H1 (cell line): Measurements from ENCODE around the gene CIBAR2. TPM values are rescaled to one million over a fixed set of nuclear protein-coding genes. Genes with fewer than 3 reads are reported as not detected.
A peak's percentile ranks its signal among the peaks of the same experiment; 100 is the strongest.

Experiments used
- CTCF ChIA-PET: fragments of 300-600 bp; sonication (Branson Sonifier 250); formaldehyde crosslinking; loops from one replicate; lab custom pipeline; 2021; ENCODE audit not compliant: partially characterized antibody; lab: Charles Lee
- POLR2A ChIA-PET: fragments of 300-600 bp; sonication (Branson Sonifier 250); formaldehyde crosslinking; loops from one replicate; lab custom pipeline; 2021; ENCODE audit warnings: inconsistent platforms; ENCODE audit not compliant: partially characterized antibody; lab: Charles Lee
- DNase-seq, 2 experiments: peaks; one replicate each; pipeline versions ENCODE4 v3.0.0 to v3.0.0-alpha.2; 2010 to 2022; ENCODE audit warnings: low spot score in 2 of 2, low read depth in 1 of 2, mixed read lengths in 1 of 2
- FAIRE-seq: peaks from 2 replicates; lab custom pipeline; 2011; peaks lifted over from hg19 to GRCh38; lab: Jason Lieb, UNC
- H2AFZ ChIP-seq: 2 replicates; pipeline ENCODE4 v1.8.1; 2012; ENCODE audit warnings: low read length, inconsistent platforms
- H2AK5ac ChIP-seq: 2 replicates; pipeline ENCODE4 v1.6.1; 2013; ENCODE audit warnings: low read depth, low read length
- H2BK120ac ChIP-seq: replicated peaks from 2 replicates; pipeline ENCODE3; 2013; ENCODE audit warnings: low read depth, low read length, inconsistent platforms
- H2BK12ac ChIP-seq: 2 replicates; pipeline ENCODE4 v1.6.1; 2013; ENCODE audit warnings: low read depth, low read length
- H2BK15ac ChIP-seq: 2 replicates; pipeline ENCODE4 v1.6.1; 2013; ENCODE audit warnings: low read length
- H2BK20ac ChIP-seq: 2 replicates; pipeline ENCODE4 v1.6.1; 2013; ENCODE audit warnings: low read length
- H2BK5ac ChIP-seq: 2 replicates; pipeline ENCODE4 v1.6.1; 2013; ENCODE audit warnings: low read depth, low read length
- H3K14ac ChIP-seq: 2 replicates; pipeline ENCODE4 v1.6.1; 2013; ENCODE audit warnings: inconsistent platforms; ENCODE audit not compliant: insufficient read length
- H3K18ac ChIP-seq: 2 replicates; pipeline ENCODE4 v1.6.1; 2013; ENCODE audit warnings: low read length; ENCODE audit errors: extremely low read depth
- H3K23ac ChIP-seq: 2 replicates; pipeline ENCODE4 v1.6.1; 2013; ENCODE audit warnings: inconsistent platforms; ENCODE audit not compliant: insufficient read length
- H3K23me2 ChIP-seq: 2 replicates; pipeline ENCODE4 v1.6.1; 2013; ENCODE audit warnings: low read depth, low read length
- H3K27ac ChIP-seq: 2 replicates; pipeline ENCODE4 v1.6.1; 2011; ENCODE audit warnings: low read depth, low read length, inconsistent platforms
- H3K27me3 ChIP-seq, 4 experiments: replicated peaks in 1 of 4; 1 replicate in 1 of 4; 2 replicates in 3 of 4; pipeline versions ENCODE4 v1.6.1 to v1.8.1; 2011 to 2013; ENCODE audit warnings: low read length in 3 of 4, mild to moderate bottlenecking in 3 of 4, inconsistent platforms in 2 of 4, mixed read lengths in 2 of 4, moderate library complexity in 1 of 4; ENCODE audit not compliant: control insufficient read depth in 3 of 4, insufficient read depth in 3 of 4; ENCODE audit errors: extremely low read depth in 1 of 4
- H3K36me3 ChIP-seq, 4 experiments: 2 replicates each; pipeline versions ENCODE4 v1.6.1 to v1.8.1; 2011 to 2013; ENCODE audit warnings: mild to moderate bottlenecking in 4 of 4, low read length in 3 of 4, moderate library complexity in 2 of 4, control low read depth in 1 of 4, inconsistent platforms in 1 of 4; ENCODE audit not compliant: insufficient read depth in 4 of 4, control insufficient read depth in 2 of 4
- H3K4ac ChIP-seq: replicated peaks from 2 replicates; pipeline ENCODE3; 2013; ENCODE audit warnings: low read length, low read depth, mixed read lengths, inconsistent platforms; ENCODE audit not compliant: insufficient read length
- H3K4me1 ChIP-seq, 4 experiments: replicated peaks in 1 of 4; 1 replicate in 1 of 4; 2 replicates in 3 of 4; pipeline versions ENCODE4 v1.6.1 to v1.8.1; 2011 to 2013; ENCODE audit warnings: low read length in 3 of 4, inconsistent platforms in 2 of 4, mixed read lengths in 1 of 4; ENCODE audit not compliant: insufficient read depth in 4 of 4, control insufficient read depth in 3 of 4
- H3K4me2 ChIP-seq, 2 experiments: 2 replicates each; pipeline versions ENCODE4 v1.6.1 to v1.8.1; 2011 to 2013; ENCODE audit warnings: low read depth in 2 of 2, low read length in 2 of 2, control low read depth in 1 of 2, inconsistent platforms in 1 of 2, mild to moderate bottlenecking in 1 of 2; ENCODE audit not compliant: insufficient read depth in 1 of 2
- H3K4me3 ChIP-seq, 4 experiments: fragments of 200-600, 300-600 bp in 1 of 4; sonication (generic), shearing (Covaris generic), sonication (Bioruptor Twin) in 1 of 4; 2 replicates each; pipeline versions ENCODE4 v1.5.1 to v1.8.1; 2011 to 2016; ENCODE audit warnings: low read length in 4 of 4, low read depth in 3 of 4, control low read depth in 2 of 4, inconsistent platforms in 2 of 4, mild to moderate bottlenecking in 2 of 4, mixed read lengths in 1 of 4, moderate library complexity in 1 of 4; ENCODE audit not compliant: insufficient read depth in 2 of 4; ENCODE audit errors: extremely low read depth in 1 of 4
- H3K56ac ChIP-seq: replicated peaks from 2 replicates; pipeline ENCODE3; 2013; ENCODE audit warnings: low read depth, mild to moderate bottlenecking, mixed read lengths, low read length, inconsistent platforms; ENCODE audit not compliant: insufficient read length
- H3K79me1 ChIP-seq: 2 replicates; pipeline ENCODE4 v1.6.1; 2013; ENCODE audit warnings: low read depth, low read length, control low read depth
- H3K79me2 ChIP-seq, 2 experiments: 2 replicates each; pipeline versions ENCODE4 v1.6.1 to v1.8.1; 2012 to 2013; ENCODE audit warnings: low read length in 2 of 2, mild to moderate bottlenecking in 2 of 2, inconsistent platforms in 1 of 2; ENCODE audit not compliant: insufficient read depth in 2 of 2, control insufficient read depth in 1 of 2
- H3K9ac ChIP-seq, 4 experiments: replicated peaks in 1 of 4; 1 replicate in 1 of 4; 2 replicates in 3 of 4; pipeline versions ENCODE4 v1.6.1 to v1.8.1; 2011 to 2013; ENCODE audit warnings: low read depth in 3 of 4, low read length in 3 of 4, control low read depth in 2 of 4, mild to moderate bottlenecking in 2 of 4, moderate library complexity in 2 of 4, inconsistent platforms in 1 of 4; ENCODE audit errors: extremely low read depth in 1 of 4
- H3K9me3 ChIP-seq, 2 experiments: 2 replicates each; pipeline versions ENCODE4 v1.6.1 to v1.8.1; 2012 to 2013; ENCODE audit warnings: mild to moderate bottlenecking in 2 of 2, moderate library complexity in 2 of 2, control low read depth in 1 of 2, inconsistent platforms in 1 of 2, low read depth in 1 of 2, low read length in 1 of 2, mixed read lengths in 1 of 2; ENCODE audit not compliant: insufficient read depth in 2 of 2
- H4K20me1 ChIP-seq, 2 experiments: replicated peaks in 1 of 2; 2 replicates each; pipeline versions ENCODE3 to v1.8.1; 2011 to 2013; ENCODE audit warnings: inconsistent platforms in 2 of 2, low read length in 2 of 2, mild to moderate bottlenecking in 1 of 2; ENCODE audit not compliant: insufficient read depth in 2 of 2, control insufficient read depth in 1 of 2
- H4K5ac ChIP-seq: 2 replicates; pipeline ENCODE4 v1.6.1; 2013; ENCODE audit warnings: low read length, low read depth, mixed read lengths, inconsistent platforms; ENCODE audit not compliant: insufficient read length
- H4K8ac ChIP-seq: 2 replicates; pipeline ENCODE4 v1.8.0; 2013; ENCODE audit warnings: mild to moderate bottlenecking, moderate library complexity, low read length, inconsistent platforms; ENCODE audit not compliant: insufficient read depth; ENCODE audit errors: extremely low read depth
- H4K91ac ChIP-seq: replicated peaks from 2 replicates; pipeline ENCODE3; 2013; ENCODE audit warnings: low read length, mixed read lengths, inconsistent platforms; ENCODE audit not compliant: insufficient read length
- ASH2L ChIP-seq: fragments of 200-600, 300-600 bp; sonication (generic); IDR thresholded peaks from one replicate; pipeline ENCODE4 v1.7.1; 2017; ENCODE audit warnings: low read length
- WGBS, 2 experiments: shearing (Covaris generic) in 1 of 2; methylation state at CpG; one replicate each; pipeline versions ENCODE4 v1.1.6 to v1.1.7; 2013 to 2015; ENCODE audit warnings: low lambda C conversion rate in 2 of 2, mixed read lengths in 2 of 2, inconsistent platforms in 1 of 2, low coverage in 1 of 2, missing lambda C conversion rate in 1 of 2; ENCODE audit not compliant: insufficient replicate concordance in 2 of 2, insufficient coverage in 1 of 2, insufficient read length in 1 of 2; ENCODE audit errors: extremely low coverage in 1 of 2, missing lambda C conversion rate in 1 of 2; 5-methylcytosine and 5-hydroxymethylcytosine counted together
- polyA plus RNA-seq, 7 experiments: library from polyadenylated mRNA; depleted of rRNA in 3 of 7; stranded (reverse) in 5 of 7; unstranded in 2 of 7; fragments of >200 nt in 5 of 7; fragments of 200-250 nt in 2 of 7; gene quantifications; 1 replicate in 5 of 7; 2 replicates in 1 of 7; 4 replicates in 1 of 7; pipeline versions ENCODE4 v1.2.1 to v1.2.3, GENCODE V29; 2011 to 2013; ENCODE audit warnings: missing spikeins in 2 of 7, mixed read lengths in 2 of 7
- total RNA-seq: library from RNA; stranded (reverse); fragmentation: NEBNext Ultra II Directional; extraction: Animal tissue kit (Norgen Biotek cat#: 25700); gene quantifications from 2 replicates; pipeline ENCODE4 v1.2.1, GENCODE V29; 2021

The CIBAR2 gene
- total and polyA plus RNA-seq, 2 of the 8 experiments (the other 6 are each of a cell fraction or from before 2014, with no cell fraction given) = 0.18 TPM; not detected in 1

DNA sequence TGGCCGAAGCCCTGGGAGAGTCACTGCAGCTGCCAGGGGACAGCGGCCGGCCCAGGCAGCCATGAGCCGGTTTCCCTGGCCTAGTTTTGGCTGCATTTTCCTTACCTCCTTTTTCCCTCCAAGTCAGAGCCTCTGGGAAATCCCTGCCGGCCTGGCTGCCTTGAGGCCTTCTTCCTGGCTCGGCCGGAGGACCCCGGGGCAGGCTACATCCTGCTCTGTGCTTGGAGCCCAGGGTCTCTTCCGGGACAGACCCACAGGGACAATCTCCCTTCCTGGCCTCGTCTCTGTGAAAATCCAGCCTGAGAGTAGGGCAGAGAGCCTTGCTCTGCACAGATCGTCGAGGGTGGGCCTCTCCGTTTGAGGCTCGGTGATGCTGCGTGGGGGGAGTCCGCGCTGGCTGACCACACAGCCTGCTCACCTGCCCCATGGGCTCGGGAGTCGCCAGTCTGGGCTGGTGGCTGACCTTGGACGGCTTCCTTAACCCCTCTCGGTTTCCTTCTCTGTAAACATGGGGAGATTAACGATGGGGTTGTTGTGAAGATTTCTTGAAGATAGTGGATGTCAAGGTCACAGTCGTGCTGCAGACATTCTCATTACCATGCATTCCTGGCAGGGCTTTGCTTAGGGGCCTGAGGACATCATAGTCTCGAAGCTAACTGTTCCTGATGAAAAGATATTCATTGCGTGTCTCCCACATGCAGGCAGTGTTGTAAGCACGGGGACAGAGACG is 34.8 kb upstream of the CIBAR2 start:
- no peak overlapping the region for H4K91ac ChIP-seq
- H3K14ac ChIP-seq = no peak overlapping the region
- H3K4me2 ChIP-seq = no peak overlapping the region
- H2AK5ac ChIP-seq = 0 out of 2 replicates have a peak overlapping the region, but pooled peaks have one; percentile 24
- no peak overlapping the region for H2BK120ac ChIP-seq
- no peak overlapping the region for H3K9ac ChIP-seq
- peaks cover 0 to 2% (median 0%) of the 10 kb centered on the region in 4 experiments; a peak in 2 of 7 replicates for H3K4me1 ChIP-seq
- no peak overlapping the region for H3K27ac ChIP-seq
- H3K36me3 ChIP-seq = no peaks in the 10 kb centered on the region
- no peaks in the 10 kb centered on the region for H4K20me1 ChIP-seq
- H3K79me1 ChIP-seq = no peaks in the 10 kb centered on the region
- no peak overlapping the region for H2AFZ ChIP-seq
- peak overlapping the region; percentile 87; the same call in 1 of the 2 replicates for H2BK12ac ChIP-seq
- no peak for DNase-seq
- ChIA-PET CTCF (no interaction called here), POLR2A (no interaction called here)
- no peak overlapping the region for H3K4ac ChIP-seq
- no peak overlapping the region for H3K4me3 ChIP-seq
- no peaks in the 10 kb centered on the region for H3K27me3 ChIP-seq
- no peaks in the 10 kb centered on the region for H3K9me3 ChIP-seq
- H2BK15ac ChIP-seq = peak overlapping the region; percentile 29; the same call in 1 of the 2 replicates
- 0 out of 2 replicates have a peak overlapping the region, but pooled peaks have one; percentile 1 for H2BK5ac ChIP-seq
- FAIRE-seq = no peak
- H2BK20ac ChIP-seq = 0 out of 2 replicates have a peak overlapping the region, but pooled peaks have one; percentile 48
- 86% methylated on average over 27 of the region's 27 CpGs; no CpG with 5 or more reads in 1 of the 2 experiments for WGBS, 2 experiments
- no peak overlapping the region for H3K23ac ChIP-seq
- H3K18ac ChIP-seq = peak overlapping the region; percentile 60
- no peak overlapping the region for H4K5ac ChIP-seq
- no peaks in the 10 kb centered on the region for H3K79me2 ChIP-seq
- H4K8ac ChIP-seq = peak overlapping the region; percentile 41
- no peak overlapping the region for H3K56ac ChIP-seq
- 0 out of 2 replicates have a peak, but pooled peaks cover 3% of the 10 kb centered on the region for H3K23me2 ChIP-seq
- no peak for TF ChIP-seq ASH2L
